Osteoblast (primary cell): ENCODE results near the gene P2RX5. TPM values are rescaled to one million over a fixed set of nuclear protein-coding genes. Genes with fewer than 3 reads are reported as not detected.
A peak's percentile ranks its signal among the peaks of the same experiment; 100 is the strongest.

ENCODE experiments used
- DNase-seq: peaks from one replicate; pipeline ENCODE4 v3.0.0; 2011; ENCODE audit warnings: low spot score, mixed read lengths; ENCODE audit not compliant: insufficient read length; ENCODE audit errors: missing footprints
- H2AFZ ChIP-seq: 2 replicates; pipeline ENCODE4 v1.6.0; 2011; ENCODE audit warnings: mild to moderate bottlenecking, low read length
- H3K27ac ChIP-seq: 2 replicates; pipeline ENCODE4 v1.5.1; 2011; ENCODE audit warnings: mild to moderate bottlenecking, low read depth, low read length, moderate library complexity
- H3K27me3 ChIP-seq: 2 replicates; pipeline ENCODE4 v1.6.0; 2012; ENCODE audit warnings: mild to moderate bottlenecking, control low read depth, inconsistent platforms, low read length, moderate library complexity; ENCODE audit not compliant: insufficient read depth
- H3K36me3 ChIP-seq: 2 replicates; pipeline ENCODE4 v1.5.1; 2011; ENCODE audit warnings: mild to moderate bottlenecking, low read length, control low read depth, moderate library complexity; ENCODE audit not compliant: insufficient read depth
- H3K4me1 ChIP-seq: 2 replicates; pipeline ENCODE4 v1.5.1; 2011; ENCODE audit warnings: mild to moderate bottlenecking, low read length, control low read depth, moderate library complexity; ENCODE audit not compliant: insufficient read depth
- H3K4me2 ChIP-seq: 2 replicates; pipeline ENCODE4 v1.6.0; 2011; ENCODE audit warnings: mild to moderate bottlenecking, low read length; ENCODE audit not compliant: insufficient read depth
- H3K4me3 ChIP-seq: fragments of 200-600 bp; sonication (generic); 3 replicates; pipeline ENCODE4 v1.5.1; 2012; ENCODE audit warnings: mild to moderate bottlenecking, low read length, inconsistent platforms; ENCODE audit not compliant: insufficient read depth
- H3K79me2 ChIP-seq: 2 replicates; pipeline ENCODE4 v1.6.0; 2012; ENCODE audit warnings: mild to moderate bottlenecking, low read length, control low read depth, inconsistent platforms; ENCODE audit not compliant: insufficient read depth
- H3K9me3 ChIP-seq: 2 replicates; pipeline ENCODE4 v1.5.1; 2011; ENCODE audit warnings: low read depth, low read length, control low read depth
- H4K20me1 ChIP-seq: 2 replicates; pipeline ENCODE4 v1.6.0; 2012; ENCODE audit warnings: mild to moderate bottlenecking, low read length, control low read depth; ENCODE audit not compliant: insufficient read depth
- total RNA-seq: library from RNA; depleted of rRNA; stranded (reverse); fragments of >200 nt; gene quantifications from 2 replicates; pipeline ENCODE4 v1.2.3, GENCODE V29; 2012
- TF ChIP-seq, protein P1 (sequence below): IDR thresholded peaks from 2 replicates; pipeline ENCODE4 v1.5.1; 2011; ENCODE audit warnings: mild to moderate bottlenecking, low read depth, low read length, moderate library complexity; ENCODE audit errors: extremely low read depth

Gene P2RX5
- total RNA-seq, 1 donor = 0.36 TPM

DNA sequence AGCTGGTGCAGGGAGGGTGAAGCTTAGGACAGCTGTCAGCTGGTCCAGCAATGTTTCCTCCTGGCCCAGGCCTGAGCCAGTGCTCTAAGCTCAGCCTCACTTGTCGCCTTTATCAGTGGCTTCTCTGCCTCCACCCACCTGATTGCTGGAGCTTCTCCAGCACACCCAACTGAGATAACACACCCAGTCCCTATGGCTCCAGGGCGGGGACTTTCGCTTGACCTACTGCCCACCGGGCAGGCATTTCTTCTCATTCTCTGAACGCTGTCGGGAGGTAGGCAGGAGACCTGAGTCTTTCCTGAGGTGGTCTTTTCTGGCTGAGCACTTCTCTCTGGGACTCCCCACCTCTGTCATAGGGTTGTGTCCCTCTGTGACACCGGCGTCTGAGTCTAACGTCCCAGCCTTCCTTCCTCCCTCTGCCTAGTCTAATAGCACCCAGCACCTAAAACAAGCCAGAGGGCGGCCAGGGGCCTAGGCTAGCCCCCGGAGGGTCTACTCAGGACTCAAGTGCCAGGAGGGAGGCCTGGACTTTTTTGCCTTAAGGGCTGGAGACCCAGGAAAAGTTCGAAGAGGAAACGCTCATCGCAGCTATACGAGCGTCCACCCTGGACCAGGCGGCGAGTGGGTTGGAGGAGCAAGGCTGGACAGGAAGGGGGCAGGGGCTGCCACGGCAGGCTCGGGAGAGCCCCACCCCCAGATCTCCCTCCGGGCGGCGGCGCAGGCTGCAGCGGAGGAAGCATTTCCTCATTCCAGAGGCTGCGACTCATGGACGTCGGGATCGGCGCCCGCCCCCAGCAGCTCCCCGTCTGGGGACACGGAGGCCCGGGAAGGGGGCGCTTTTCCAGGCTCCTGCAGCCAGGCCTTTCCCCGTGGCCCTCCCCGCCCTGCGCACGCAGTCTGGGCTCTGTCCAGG lies 28.3 kb downstream of the P2RX5 start:
- Histone ChIP-seq H2AFZ (peak overlapping the region; percentile 74), H4K20me1 (peaks cover 44% of the 10 kb centered on the region), H3K9me3 (no peaks in the 10 kb centered on the region), H3K27ac (peak overlapping the region; percentile 82), H3K4me2 (peak overlapping the region; percentile 100), H3K36me3 (peaks cover 22% of the 10 kb centered on the region), H3K4me3 (peak overlapping the region; percentile 99), H3K79me2 (peaks cover 63% of the 10 kb centered on the region), H3K27me3 (no peaks in the 10 kb centered on the region), H3K4me1 (peaks cover 25% of the 10 kb centered on the region)
- peak; percentile 99 for DNase-seq
- TF ChIP-seq, protein P1, sequence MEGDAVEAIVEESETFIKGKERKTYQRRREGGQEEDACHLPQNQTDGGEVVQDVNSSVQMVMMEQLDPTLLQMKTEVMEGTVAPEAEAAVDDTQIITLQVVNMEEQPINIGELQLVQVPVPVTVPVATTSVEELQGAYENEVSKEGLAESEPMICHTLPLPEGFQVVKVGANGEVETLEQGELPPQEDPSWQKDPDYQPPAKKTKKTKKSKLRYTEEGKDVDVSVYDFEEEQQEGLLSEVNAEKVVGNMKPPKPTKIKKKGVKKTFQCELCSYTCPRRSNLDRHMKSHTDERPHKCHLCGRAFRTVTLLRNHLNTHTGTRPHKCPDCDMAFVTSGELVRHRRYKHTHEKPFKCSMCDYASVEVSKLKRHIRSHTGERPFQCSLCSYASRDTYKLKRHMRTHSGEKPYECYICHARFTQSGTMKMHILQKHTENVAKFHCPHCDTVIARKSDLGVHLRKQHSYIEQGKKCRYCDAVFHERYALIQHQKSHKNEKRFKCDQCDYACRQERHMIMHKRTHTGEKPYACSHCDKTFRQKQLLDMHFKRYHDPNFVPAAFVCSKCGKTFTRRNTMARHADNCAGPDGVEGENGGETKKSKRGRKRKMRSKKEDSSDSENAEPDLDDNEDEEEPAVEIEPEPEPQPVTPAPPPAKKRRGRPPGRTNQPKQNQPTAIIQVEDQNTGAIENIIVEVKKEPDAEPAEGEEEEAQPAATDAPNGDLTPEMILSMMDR = no peak

DNA sequence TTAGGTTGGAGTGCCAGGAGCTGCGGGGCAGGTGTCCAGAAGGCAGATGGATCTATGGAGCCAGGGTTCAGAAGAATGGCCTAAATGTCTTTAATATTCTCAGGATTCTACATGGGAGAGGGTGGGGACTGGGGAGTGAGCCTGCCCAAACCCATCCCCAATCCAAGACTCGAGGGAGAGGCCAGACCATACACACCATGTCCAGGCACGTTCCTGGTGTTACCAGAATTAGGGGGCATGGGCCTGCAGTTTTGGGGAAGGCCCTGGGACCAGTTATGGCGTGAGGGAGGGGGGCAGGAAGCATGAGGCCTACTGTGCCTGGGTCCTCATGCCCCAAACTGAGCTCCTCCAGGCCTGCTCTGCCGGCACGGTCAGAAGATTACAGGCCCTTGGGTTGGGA lies 29.4 kb downstream of the P2RX5 start:
- peaks cover 25% of the 10 kb centered on the region for H3K4me1 ChIP-seq
- peak overlapping the region; percentile 8 for H3K27ac ChIP-seq
- no peaks in the 10 kb centered on the region for H3K27me3 ChIP-seq
- DNase-seq = no peak
- TF ChIP-seq, protein P1 = no peak
- peaks cover 42% of the 10 kb centered on the region for H4K20me1 ChIP-seq
- H3K79me2 ChIP-seq = peaks cover 63% of the 10 kb centered on the region
- H2AFZ ChIP-seq = no peak overlapping the region
- peak overlapping the region; percentile 100 for H3K4me2 ChIP-seq
- H3K36me3 ChIP-seq = peaks cover 27% of the 10 kb centered on the region
- no peaks in the 10 kb centered on the region for H3K9me3 ChIP-seq
- peak overlapping the region; percentile 28 for H3K4me3 ChIP-seq

DNA sequence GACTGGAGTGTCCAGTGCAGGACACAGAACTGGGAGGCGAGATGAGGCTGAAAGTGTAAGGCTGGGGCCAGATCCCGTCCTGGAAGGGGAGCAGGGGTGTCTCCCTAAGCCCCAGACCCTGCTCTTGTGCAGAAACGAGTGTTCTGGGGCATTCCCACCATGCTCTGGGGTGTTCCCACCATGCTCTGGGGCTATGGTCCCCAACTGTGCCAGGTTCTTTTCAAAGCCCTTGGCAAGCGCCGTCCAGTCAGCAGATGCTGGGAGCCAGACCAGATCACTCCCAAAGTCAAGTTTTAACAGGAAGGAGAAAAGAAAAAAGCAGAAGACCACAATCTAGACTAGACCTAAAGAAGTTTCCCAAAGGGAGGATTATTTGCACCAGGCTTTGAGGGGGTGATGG lies 30.1 kb downstream of the P2RX5 start:
- H3K27me3 ChIP-seq = no peaks in the 10 kb centered on the region
- H3K4me3 ChIP-seq = no peak overlapping the region
- H4K20me1 ChIP-seq = peaks cover 40% of the 10 kb centered on the region
- TF ChIP-seq, protein P1 = no peak
- H3K79me2 ChIP-seq = peaks cover 63% of the 10 kb centered on the region
- peaks cover 27% of the 10 kb centered on the region for H3K36me3 ChIP-seq
- H3K4me2 ChIP-seq = no peak overlapping the region
- peak; percentile 43 for DNase-seq
- no peaks in the 10 kb centered on the region for H3K9me3 ChIP-seq
- H3K4me1 ChIP-seq = peaks cover 25% of the 10 kb centered on the region
- H3K27ac ChIP-seq = no peak overlapping the region
- no peak overlapping the region for H2AFZ ChIP-seq

DNA sequence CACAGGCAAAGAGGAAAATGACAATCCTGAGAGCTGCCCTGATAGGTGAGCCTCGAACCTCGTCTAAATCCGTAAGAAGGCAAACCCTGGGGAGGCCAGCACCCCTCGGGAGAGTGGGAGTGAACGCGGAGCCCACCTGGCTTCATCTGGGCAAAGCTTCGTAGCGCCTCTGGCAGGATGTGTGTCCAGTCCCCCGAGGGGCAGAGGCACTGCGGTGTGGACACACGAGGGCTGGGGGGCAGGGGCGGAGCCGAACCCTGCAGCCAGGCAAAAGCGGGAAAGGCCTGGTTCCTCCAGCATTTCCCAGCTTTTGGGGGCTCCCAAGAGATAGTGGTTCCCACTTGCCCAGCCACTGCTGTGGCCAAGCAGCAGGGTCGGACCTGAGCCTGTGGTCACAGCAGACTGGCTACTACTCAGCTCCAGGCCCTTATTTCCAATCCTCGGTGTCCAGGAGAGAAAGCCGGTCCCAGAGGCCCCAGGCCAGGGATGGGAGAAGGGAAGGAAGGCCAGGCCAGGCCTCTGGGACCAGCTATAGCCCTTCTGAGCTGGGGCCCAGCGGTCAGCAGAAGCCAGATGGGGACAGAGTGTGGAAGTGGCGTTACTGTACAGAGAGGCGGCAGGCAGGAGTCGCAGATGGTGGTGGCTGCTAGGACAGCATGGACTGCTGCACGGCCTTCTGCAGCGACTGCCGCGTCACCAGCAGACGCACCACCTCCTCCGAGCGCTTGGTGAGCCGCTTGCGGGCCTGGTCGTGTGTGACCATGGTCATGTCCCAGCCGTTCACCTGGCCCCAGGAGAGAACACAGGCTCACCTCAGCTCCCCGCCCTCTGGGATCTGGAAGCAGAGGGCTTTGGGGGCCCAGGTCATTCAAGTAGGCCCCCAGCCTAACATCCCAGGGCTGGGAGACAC lies 32.6 kb downstream of the P2RX5 start:
- H2AFZ ChIP-seq = no peak overlapping the region
- H3K4me1 ChIP-seq = peaks cover 30% of the 10 kb centered on the region
- peak; percentile 66 for DNase-seq
- H3K36me3 ChIP-seq = peaks cover 25% of the 10 kb centered on the region
- TF ChIP-seq, protein P1 = no peak
- H3K4me2 ChIP-seq = no peak overlapping the region
- no peak overlapping the region for H3K4me3 ChIP-seq
- peaks cover 40% of the 10 kb centered on the region for H4K20me1 ChIP-seq
- peaks cover 44% of the 10 kb centered on the region for H3K79me2 ChIP-seq
- no peaks in the 10 kb centered on the region for H3K9me3 ChIP-seq
- H3K27me3 ChIP-seq = no peaks in the 10 kb centered on the region
- H3K27ac ChIP-seq = no peak overlapping the region
